ENCODE data around the gene HOXD13.

The HOXD13 gene

DNA sequence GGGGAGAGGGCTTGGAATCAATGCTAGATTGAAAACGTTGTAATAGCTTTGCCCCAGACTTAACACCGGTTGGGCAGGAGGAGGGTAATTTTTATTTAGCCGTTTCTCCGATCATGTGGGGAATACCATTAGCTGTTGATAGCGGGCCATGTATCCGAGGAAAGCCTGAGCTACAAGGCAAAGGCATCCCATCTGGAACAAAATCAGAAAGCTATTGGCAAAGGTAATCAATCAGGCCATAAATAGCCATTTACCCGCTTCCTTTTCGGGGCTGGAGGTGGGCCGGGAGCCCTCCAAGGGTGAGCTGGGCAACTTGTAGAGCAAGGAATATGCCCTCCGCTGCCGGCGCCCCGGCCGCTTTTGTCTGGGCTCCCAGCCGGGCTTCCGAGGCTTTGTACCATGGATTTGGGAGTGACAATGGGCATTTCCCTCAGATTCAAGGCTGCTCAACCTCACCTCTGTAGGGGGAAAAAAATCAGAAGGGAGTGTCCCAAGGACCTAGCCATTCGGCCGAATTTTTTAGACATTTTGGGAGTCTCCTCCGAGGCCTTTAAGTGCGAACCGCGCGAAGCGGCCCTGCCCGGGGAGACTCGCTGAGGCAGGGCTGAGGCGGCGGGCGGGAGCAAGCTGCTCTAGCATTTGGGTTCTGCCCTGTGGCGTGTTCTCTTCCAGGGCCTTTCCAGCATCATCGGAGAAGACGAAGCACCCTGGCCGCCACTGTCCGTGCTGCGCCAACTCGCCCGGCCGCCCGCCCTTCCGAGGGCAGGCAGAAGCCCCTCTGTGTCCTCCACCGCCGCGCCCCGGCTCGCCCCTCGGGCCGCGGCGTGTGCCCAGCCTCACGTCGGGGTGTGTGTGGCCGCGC, 28.9 kb downstream of the HOXD13 start:
- DNase-seq (ENCODE audit: low read depth in 2 of 2): no peak

- DNase-seq (ENCODE audit: low read depth in 2 of 2): no peak
Observed at GRCh38 chr2:176122052-176122682, 29.6 kb downstream of the HOXD13 start.

- no peak for DNase-seq (ENCODE audit: low read depth in 2 of 2)
Observed at GRCh38 chr2:176122683-176123410, 30.3 kb downstream of the HOXD13 start, which contains the start of gene HOXD9. Gene HOXD9 (plus strand): TSS chr2:176122719. CDS start chr2:176122769, 50 bp downstream.

DNA sequence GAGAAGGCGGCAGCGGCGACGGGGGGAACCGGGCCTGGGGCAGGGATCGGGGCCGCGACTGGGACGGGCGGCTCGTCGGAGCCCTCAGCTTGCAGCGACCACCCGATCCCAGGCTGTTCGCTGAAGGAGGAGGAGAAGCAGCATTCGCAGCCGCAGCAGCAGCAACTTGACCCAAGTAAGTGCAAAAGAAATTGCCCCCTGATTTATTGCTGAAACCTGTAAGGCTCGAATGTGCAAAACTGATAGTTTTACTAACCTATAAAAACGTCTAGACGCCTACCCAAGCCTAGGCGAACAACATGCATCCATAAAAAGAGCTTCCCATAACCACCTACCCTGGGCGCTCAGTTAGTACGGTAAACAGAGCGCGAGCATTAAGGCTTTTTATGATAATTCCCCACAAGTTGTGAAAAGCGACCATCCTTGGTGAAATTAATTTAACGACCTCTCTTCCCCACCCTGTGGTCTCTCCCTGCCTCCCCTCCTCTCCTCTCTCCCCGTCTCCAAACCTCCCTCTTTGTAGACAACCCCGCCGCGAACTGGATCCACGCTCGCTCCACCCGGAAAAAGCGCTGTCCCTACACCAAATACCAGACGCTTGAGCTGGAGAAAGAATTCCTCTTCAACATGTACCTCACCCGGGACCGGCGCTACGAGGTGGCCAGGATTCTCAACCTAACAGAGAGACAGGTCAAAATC, 31.0 kb downstream of the HOXD13 start:
- DNase-seq (ENCODE audit: low read depth in 2 of 2): no peak

DNA sequence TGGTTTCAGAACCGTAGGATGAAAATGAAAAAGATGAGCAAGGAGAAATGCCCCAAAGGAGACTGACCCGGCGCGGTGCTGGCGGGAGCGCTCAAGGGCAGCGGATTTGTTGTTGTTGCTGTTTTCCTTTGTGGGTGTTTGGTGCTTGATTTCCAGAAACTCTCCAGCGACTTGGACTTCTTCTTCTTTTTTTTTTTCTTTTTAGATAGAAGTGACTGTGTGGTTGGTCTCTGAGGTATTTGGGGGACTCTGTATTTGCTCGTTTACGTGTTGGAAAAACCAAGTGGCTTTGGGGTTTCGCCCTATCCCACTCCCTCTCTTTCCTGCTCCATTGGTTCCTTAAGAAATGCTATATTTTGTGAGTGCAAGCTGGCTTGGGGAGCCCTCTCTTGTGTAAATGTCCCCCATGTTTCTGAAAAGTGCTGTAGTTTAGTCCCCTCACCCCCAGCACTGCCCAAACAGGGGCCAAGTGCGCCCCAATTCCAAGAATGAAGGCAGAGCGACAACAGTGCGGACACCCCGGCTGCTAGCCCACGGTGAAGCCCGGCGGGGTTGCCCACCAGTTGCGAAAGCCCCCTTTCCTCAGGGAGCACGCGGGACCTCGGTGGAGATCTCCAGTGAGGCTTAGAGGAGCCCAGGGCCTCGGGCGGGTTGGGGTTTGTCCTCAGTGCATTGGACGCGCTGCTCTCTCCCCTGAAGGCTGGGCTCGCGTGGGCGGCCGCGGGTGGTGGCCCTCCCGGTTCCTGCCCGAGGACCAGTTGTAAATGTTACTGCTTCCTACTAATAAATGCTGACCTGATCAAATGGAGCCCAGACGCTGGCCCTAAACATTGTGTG, 31.8 kb downstream of the HOXD13 start:
- no peak for DNase-seq (ENCODE audit: low read depth in 2 of 2)

DNA sequence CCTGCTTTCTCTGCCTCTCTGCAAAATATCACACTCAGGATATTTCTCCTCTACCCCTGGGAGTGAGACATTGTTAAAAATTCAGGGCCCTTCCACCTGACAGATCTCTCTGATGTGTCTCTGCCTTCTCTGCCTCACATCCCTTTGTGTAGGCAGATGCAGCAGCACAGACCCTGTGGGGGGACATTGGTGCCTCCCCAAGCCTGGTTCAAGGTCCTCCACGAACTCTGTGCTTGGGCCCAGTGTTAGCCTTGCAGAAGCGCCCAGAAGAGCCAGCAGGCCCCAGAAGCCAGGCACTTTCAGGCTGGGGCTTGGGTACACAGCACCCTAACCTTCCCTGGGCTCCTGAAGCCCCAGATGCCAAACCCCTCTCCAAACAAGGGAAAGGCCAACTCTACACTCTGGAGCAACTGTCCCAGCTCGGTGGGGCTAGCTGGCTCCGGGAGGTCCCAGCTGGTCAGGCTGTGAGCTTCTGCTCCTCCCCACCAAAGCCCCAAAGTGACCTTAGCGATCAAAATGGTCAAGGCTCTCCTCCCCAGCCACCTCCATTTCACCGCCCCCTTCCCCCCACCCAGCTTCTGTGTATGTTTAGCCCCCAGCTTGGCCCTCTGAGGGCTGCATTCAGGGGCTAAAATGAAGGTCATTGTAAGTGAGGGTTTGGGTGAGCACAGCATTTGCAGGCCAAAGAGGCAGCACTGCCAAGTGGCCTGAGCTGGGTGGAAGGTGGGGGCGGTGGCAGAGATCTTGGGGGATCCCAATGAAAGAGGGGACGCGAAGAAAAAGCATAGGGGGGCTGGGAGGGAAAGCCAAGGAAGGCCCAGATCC, 32.6 kb downstream of the HOXD13 start:
- DNase-seq (ENCODE audit: low read depth in 2 of 2): no peak

DNA sequence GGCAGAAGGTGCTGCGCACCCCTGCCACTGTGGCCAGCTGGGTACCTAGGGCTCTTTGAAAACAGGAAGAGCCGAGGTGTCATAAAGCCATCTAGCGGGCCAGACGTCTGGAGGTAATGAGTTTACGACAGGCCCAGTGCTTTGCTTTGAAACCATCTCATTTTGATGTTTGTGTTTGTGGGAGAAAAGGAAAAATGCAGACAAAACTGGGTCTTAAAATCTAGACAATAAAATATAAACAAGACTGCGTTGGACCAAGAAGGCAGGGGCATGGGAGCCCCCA, 33.2 kb downstream of the HOXD13 start:
- DNase-seq (ENCODE audit: low read depth in 2 of 2): no peak

DNA sequence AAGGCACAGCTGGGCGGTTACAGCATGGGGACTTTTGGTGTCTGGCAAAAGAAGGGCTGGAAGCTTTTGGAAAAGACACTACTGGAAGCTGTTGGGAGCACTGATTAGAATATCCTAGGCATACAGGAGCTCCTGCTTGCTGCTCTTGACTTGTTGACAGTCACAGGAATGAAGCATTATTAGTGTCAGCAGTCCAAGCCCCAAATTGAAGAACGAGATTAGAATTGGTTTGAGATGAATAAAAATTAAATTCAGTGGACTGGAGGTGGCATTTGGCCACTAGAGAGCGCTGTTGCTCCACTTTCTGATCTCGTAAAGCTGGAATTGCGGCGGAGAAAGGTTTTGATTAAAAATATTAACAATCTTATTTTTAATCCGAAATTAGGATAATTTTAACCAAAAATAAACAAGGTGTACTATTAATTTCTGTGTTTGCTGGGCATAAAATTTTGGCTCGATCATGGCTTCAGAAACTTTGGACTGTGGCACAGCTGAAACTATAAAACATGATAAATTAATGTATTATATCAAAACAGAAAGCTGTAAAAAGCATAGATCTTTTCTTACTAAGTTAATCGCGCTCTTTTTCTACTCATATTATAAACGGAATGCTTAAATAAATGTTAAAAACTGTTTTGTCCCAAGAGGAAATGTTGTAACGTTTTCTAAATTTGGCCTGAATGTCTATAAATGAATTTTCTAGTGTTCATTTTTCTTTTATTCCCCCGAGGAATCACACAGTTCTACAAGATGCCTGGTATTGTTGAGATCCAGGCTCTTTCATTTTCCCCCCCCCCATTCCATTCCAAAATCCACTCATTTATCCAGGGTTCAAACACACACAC, 34.6 kb downstream of the HOXD13 start:
- peak; percentile 28 to 48 for DNase-seq (ENCODE audit: low read depth in 2 of 2)

DNA sequence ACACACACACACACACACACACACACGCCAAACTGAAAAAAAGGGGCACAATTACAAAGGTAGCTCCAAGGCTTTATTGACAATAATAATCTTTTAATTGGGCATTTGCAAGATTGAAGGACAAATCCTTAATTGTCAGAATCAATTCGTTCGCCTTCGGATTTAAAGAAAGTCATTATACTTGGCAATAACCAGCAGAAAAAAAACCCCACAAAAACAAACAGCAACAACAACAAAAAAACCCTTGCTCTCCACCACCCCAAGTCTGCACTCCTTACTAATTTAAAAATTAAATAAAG, 35.2 kb downstream of the HOXD13 start:
- no peak for DNase-seq (ENCODE audit: low read depth in 2 of 2)

DNA sequence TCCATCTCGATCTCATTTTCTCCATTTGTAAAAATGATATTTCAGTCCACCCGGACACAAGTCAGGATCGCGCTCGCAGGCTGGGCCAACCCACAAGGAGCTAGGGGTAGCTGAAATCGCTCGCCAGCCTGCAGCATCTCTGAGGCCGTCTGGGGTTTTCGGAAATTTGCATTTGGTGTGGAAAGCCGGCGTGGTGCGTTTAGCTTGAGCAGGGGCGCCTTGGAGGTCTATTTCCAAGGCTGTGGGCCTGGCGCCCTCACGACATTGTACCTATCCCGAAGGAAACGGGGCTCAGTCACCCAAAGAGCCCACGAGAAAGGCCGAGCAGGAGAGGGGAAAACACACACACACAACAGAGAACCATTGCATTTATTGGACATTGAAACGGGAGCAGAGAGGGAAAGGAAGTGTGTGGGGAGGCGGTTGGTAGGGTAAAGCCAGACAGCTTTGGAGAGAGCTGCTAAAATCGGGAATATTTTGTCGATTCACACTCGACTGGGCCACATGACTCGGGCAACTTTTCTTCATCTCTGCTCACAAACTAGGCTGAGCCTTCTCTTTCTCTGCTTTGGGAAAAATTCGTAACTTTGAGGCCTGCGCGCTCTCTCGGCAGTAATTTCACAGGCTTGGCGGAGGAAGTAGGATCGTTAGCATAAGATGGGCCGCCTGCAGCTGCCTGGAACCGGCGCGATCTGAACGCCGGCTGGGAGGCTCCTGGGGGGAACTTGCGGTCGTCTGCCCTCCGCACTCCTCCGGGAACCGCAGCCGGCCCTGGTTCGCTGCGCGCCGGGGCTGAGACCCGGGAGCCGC, 35.9 kb downstream of the HOXD13 start:
- no peak for DNase-seq (ENCODE audit: low read depth in 2 of 2)

GRCh38 chr2:176128982-176129796, 36.7 kb downstream of the HOXD13 start, which contains the start of gene HOXD8:
Gene HOXD8 (plus strand): TSS chr2:176129705. CDS start chr2:176130367, 662 bp downstream.
- DNase-seq (ENCODE audit: low read depth in 2 of 2): no peak

GRCh38 chr2:176129813-176130146, 37.3 kb downstream of the HOXD13 start:
- DNase-seq (ENCODE audit: low read depth in 2 of 2): no peak

DNA sequence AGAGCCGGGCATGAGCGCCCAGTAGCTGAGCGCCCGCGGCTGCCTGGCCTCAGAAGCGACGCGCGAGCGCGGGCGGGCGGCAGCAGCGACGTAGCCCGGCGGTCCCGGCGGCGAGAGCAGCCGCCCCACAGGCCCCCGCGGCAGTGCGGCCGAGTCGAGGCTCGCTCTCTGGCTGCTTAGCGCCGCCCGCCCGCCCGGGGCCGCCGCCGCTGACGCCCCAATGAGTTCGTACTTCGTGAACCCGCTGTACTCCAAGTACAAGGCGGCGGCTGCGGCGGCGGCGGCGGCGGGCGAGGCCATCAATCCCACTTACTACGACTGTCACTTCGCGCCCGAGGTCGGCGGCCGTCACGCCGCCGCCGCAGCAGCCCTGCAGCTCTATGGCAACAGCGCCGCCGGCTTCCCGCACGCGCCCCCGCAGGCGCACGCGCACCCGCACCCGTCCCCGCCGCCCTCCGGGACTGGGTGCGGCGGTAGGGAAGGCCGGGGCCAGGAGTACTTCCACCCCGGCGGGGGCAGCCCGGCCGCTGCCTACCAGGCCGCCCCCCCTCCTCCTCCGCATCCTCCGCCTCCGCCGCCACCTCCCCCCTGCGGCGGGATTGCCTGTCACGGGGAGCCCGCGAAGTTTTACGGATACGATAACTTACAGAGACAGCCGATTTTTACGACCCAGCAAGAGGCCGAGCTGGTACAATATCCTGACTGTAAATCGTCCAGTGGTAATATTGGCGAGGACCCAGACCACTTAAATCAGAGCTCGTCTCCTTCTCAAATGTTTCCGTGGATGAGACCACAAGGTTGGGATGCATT, 37.8 kb downstream of the HOXD13 start:
- no peak for DNase-seq (ENCODE audit: low read depth in 2 of 2)

DNA sequence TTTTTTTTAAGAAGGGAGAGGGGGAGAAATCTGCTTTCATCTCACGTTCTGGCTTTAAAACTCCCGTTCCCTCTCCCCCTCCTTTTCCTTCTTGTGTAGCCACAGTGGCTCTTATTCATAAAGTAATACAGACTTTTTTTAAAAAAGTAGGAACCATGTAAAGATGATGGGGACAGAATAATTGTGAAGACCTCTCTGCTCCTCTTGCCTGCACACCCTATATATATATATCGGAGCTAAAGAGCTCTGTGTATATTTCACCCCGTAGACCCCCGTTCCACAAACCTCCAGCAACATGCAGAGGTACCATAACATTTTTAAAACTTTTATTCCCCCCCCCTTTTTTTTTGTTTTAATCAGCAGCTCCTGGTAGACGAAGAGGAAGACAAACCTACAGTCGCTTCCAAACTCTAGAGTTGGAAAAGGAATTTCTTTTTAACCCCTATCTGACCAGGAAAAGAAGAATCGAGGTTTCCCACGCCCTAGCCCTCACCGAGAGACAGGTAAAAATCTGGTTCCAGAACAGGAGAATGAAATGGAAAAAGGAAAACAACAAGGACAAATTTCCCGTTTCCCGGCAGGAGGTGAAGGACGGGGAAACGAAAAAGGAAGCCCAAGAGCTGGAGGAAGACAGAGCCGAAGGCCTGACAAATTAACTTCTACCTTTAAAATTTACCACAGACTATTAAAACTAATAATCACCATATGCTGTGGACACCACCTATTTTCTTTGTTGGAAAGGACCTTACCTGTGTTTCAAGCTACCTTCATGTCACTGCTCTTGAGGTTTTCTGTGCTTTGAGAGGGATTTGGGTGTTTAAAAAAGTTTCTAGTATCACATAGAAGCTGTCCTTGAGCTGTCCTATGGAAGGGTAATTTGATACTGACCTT, 38.7 kb downstream of the HOXD13 start:
- no peak for DNase-seq (ENCODE audit: low read depth in 2 of 2)

- DNase-seq (ENCODE audit: low read depth in 2 of 2): no peak
Observed at GRCh38 chr2:176131848-176132158, 39.3 kb downstream of the HOXD13 start.

Measured in activated CD8-positive, alpha-beta memory T cell treated with anti-CD3 and anti-CD28 coated beads for 4 hours (primary cell).